ENCODE results near the gene BCAS3.

DNA sequence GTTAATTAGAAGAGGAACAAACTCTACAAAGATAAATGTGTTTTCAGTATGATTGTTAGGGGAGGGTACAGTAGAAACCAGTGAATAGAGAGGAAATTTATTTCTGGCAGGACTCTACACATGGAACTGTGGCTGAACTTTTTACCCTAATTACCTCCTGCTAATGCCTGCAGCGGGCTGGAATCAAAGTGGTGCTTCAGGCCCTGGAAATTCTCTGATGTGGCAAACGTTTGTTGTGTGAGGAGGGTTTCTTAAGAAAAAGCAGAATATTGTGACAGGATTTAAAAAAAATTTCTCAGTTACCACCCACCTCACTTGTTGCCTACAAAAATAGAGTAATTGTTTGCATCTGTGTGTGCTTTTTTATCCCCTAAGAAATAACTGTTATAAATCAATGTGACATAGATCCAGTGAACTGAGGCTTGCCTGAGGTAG is 154.5 kb downstream of the BCAS3 start:
- no peak for TF ChIP-seq GATA2 (IDR thresholded peaks at IDR 0.05; ENCODE audit: low read depth, low read length)
- no peak for TF ChIP-seq GATA3 (IDR thresholded peaks at IDR 0.05; ENCODE audit: low read depth, low read length)

All from SH-SY5Y (cell line).